Liver (tissue), 3 donors: ENCODE data around the gene FRMD5.

Source experiments
- ATF3 ChIP-seq: IDR thresholded peaks from 2 replicates; pipeline ENCODE4 v1.6.1; 2016; ENCODE audit warnings: antibody characterized with exemption
- CTCF ChIP-seq: fragments of 150-350 bp; IDR thresholded peaks from 2 replicates; pipeline ENCODE4 v1.5.1; 2017; ENCODE audit warnings: improper control_type of control experiment, low read depth, low read length; ENCODE audit not compliant: missing input control
- EGR1 ChIP-seq, 2 donors: IDR thresholded peaks; 2 replicates each; pipeline ENCODE4 v1.6.1; 2016 to 2018; ENCODE audit warnings: antibody characterized with exemption in 2 of 2, low read depth in 2 of 2
- FOXA1 ChIP-seq: IDR thresholded peaks from 2 replicates; pipeline ENCODE4 v1.6.1; 2016; ENCODE audit warnings: antibody characterized with exemption
- GABPA ChIP-seq, 2 donors: IDR thresholded peaks in 1 of 2; conservative IDR thresholded peaks in 1 of 2; 2 replicates each; pipeline ENCODE4 v1.6.1; 2016; ENCODE audit warnings: antibody characterized with exemption in 2 of 2, mild to moderate bottlenecking in 1 of 2, moderate library complexity in 1 of 2
- JUND ChIP-seq, 2 donors: IDR thresholded peaks; 2 replicates each; pipeline ENCODE4 v1.6.1; 2016; ENCODE audit warnings: antibody characterized with exemption in 2 of 2
- MAX ChIP-seq: IDR thresholded peaks from 2 replicates; pipeline ENCODE4 v1.6.1; 2016; ENCODE audit warnings: antibody characterized with exemption
- RAD21 ChIP-seq, 2 donors: IDR thresholded peaks; 2 replicates each; pipeline ENCODE4 v1.6.1; 2016; ENCODE audit warnings: antibody characterized with exemption in 2 of 2, mild to moderate bottlenecking in 2 of 2
- REST ChIP-seq: IDR thresholded peaks from 2 replicates; pipeline ENCODE4 v1.6.1; 2016; ENCODE audit warnings: antibody characterized with exemption, mild to moderate bottlenecking
- SP1 ChIP-seq: IDR thresholded peaks from 2 replicates; pipeline ENCODE4 v1.6.1; 2018; ENCODE audit warnings: antibody characterized with exemption, mild to moderate bottlenecking
- TAF1 ChIP-seq: conservative IDR thresholded peaks from 2 replicates; pipeline ENCODE4 v1.6.1; 2016; ENCODE audit warnings: antibody characterized with exemption, mild to moderate bottlenecking
- YY1 ChIP-seq: IDR thresholded peaks from 2 replicates; pipeline ENCODE4 v1.6.1; 2016; ENCODE audit warnings: antibody characterized with exemption, mild to moderate bottlenecking
- donor health status: healthy.
- donor health status: healthy.

GRCh38 chr15:44094781-44095180 is 100.3 kb downstream of the FRMD5 start:
- TF ChIP-seq CTCF: no peak
- no peak for TF ChIP-seq REST
- no peak for TF ChIP-seq YY1
- no peak for TF ChIP-seq RAD21 (IDR thresholded peaks at IDR 0.05)
- TF ChIP-seq GABPA (IDR thresholded peaks at IDR 0.05 in 1 of 2, conservative IDR thresholded peaks at IDR 0.05 in 1 of 2): no peak
- no peak for TF ChIP-seq EGR1 (IDR thresholded peaks at IDR 0.05; ENCODE audit: low read depth in 2 of 2)
- TF ChIP-seq TAF1: no peak
- no peak for TF ChIP-seq MAX
- TF ChIP-seq JUND (IDR thresholded peaks at IDR 0.05): no peak
- TF ChIP-seq FOXA1: no peak
- TF ChIP-seq SP1: no peak
- TF ChIP-seq ATF3: no peak
